GM12878 (cell line): ENCODE results near the gene USP12. TPM values are rescaled to one million over a fixed set of nuclear protein-coding genes. Genes with fewer than 3 reads are reported as not detected.

Experiments used
- ATAC-seq: fragments of 200-7000 bp; cut with Tn5 transposase; 3 replicates; pipeline ENCODE4 v1.9.1; 2020; ENCODE audit warnings: mild to moderate bottlenecking, moderate library complexity
- BruUV-seq: library from RNA; stranded (reverse); fragments of 400-500 nt; replicated peaks from 2 replicates; lab custom pipeline; 2021; lab: Mats Ljungman, UMichigan
- CTCF ChIA-PET: fragments of 300-600 bp; sonication (Branson Sonifier 250); formaldehyde crosslinking; extraction: SDS; loops from one replicate; lab custom pipeline; 2021; ENCODE audit warnings: inconsistent platforms; lab: Yijun Ruan, JAX
- POLR2A ChIA-PET: fragments of 350-600 bp; formaldehyde crosslinking; extraction: SDS; loops from one replicate; lab custom pipeline; 2021; ENCODE audit warnings: inconsistent platforms; lab: Charles Lee
- RAD21 ChIA-PET: fragments of 300-600 bp; sonication (Branson Sonifier 250); formaldehyde crosslinking; loops from one replicate; lab custom pipeline; 2023; ENCODE audit warnings: antibody characterized with exemption; ENCODE audit not compliant: unreplicated experiment; lab: Charles Lee
- SMC1A ChIA-PET: fragments of 300-600 bp; sonication (Branson Sonifier 250); formaldehyde crosslinking; loops from one replicate; lab custom pipeline; 2023; ENCODE audit not compliant: unreplicated experiment, uncharacterized antibody; lab: Charles Lee
- DNase-seq: peaks from one replicate; pipeline ENCODE4 v3.0.0-alpha.2; 2011; ENCODE audit warnings: low read depth, low spot score
- FAIRE-seq: peaks from 3 replicates; lab custom pipeline; 2011; peaks lifted over from hg19 to GRCh38; lab: Jason Lieb, UNC
- H2AFZ ChIP-seq: 2 replicates; pipeline ENCODE4 v1.6.0; 2011; ENCODE audit warnings: low read depth, low read length, control low read depth; ENCODE audit not compliant: control insufficient read depth
- H3K27ac ChIP-seq: 2 replicates; pipeline ENCODE4 v1.5.1; 2011; ENCODE audit warnings: control low read depth; ENCODE audit not compliant: control insufficient read depth, insufficient read depth
- H3K27me3 ChIP-seq, 2 experiments: replicated peaks in 1 of 2; 2 replicates each; pipeline versions ENCODE4 v1.6.0 to v1.6.1; 2011; ENCODE audit warnings: low read length in 1 of 2; ENCODE audit not compliant: control insufficient read depth in 2 of 2, insufficient read depth in 2 of 2
- H3K36me3 ChIP-seq, 2 experiments: 2 replicates each; pipeline ENCODE4 v1.5.1; 2011; ENCODE audit warnings: low read length in 1 of 2; ENCODE audit not compliant: control insufficient read depth in 2 of 2, insufficient read depth in 2 of 2
- H3K4me1 ChIP-seq: 2 replicates; pipeline ENCODE4 v1.6.1; 2011; ENCODE audit warnings: mild to moderate bottlenecking, low read length, moderate library complexity, mixed read lengths; ENCODE audit not compliant: control insufficient read depth, insufficient read depth
- H3K4me2 ChIP-seq: 2 replicates; pipeline ENCODE4 v1.6.0; 2011; ENCODE audit warnings: control low read depth; ENCODE audit not compliant: control insufficient read depth, insufficient read depth
- H3K4me3 ChIP-seq: fragments of 200-600 bp; sonication (generic); 2 replicates; pipeline ENCODE4 v1.5.1; 2016
- H3K79me2 ChIP-seq: 2 replicates; pipeline ENCODE4 v1.6.0; 2011; ENCODE audit warnings: low read length; ENCODE audit not compliant: control insufficient read depth, insufficient read depth
- H3K9ac ChIP-seq: 2 replicates; pipeline ENCODE4 v1.8.0; 2011; ENCODE audit warnings: low read length, control low read depth, mixed read lengths; ENCODE audit not compliant: control insufficient read depth, insufficient read depth
- H3K9me3 ChIP-seq: replicated peaks from 3 replicates; pipeline ENCODE4 v1.5.1; 2011; ENCODE audit warnings: mild to moderate bottlenecking, low read length; ENCODE audit not compliant: control insufficient read depth, insufficient read depth
- H4K20me1 ChIP-seq: 2 replicates; pipeline ENCODE4 v1.6.0; 2011; ENCODE audit not compliant: control insufficient read depth, insufficient read depth
- CHD2 ChIP-seq: IDR thresholded peaks from 2 replicates; pipeline ENCODE4 v1.6.1; 2011; ENCODE audit warnings: low read depth, low read length, improper control_type of control experiment, borderline replicate concordance
- HDGF ChIP-seq: fragments of 450-650 bp; IDR thresholded peaks from 2 replicates; pipeline ENCODE4 v1.6.1; 2016; ENCODE audit warnings: antibody characterized with exemption
- MLLT1 ChIP-seq: fragments of 450-650 bp; IDR thresholded peaks from 2 replicates; pipeline ENCODE4 v1.6.1; 2016; ENCODE audit warnings: mild to moderate bottlenecking
- NKRF ChIP-seq: fragments of 450-650 bp; conservative IDR thresholded peaks from 2 replicates; pipeline ENCODE4 v1.6.1; 2017; ENCODE audit warnings: mild to moderate bottlenecking, moderate library complexity
- POU2F2 ChIP-seq: IDR thresholded peaks from 3 replicates; pipeline ENCODE4 v1.6.1; 2011; ENCODE audit warnings: low read depth, mild to moderate bottlenecking, low read length, borderline replicate concordance
- SREBF2 ChIP-seq: IDR thresholded peaks from 2 replicates; pipeline ENCODE4 v1.6.1; 2012; ENCODE audit warnings: mild to moderate bottlenecking, low read length
- SRF ChIP-seq, 2 experiments: IDR thresholded peaks; 2 replicates each; pipeline ENCODE4 v1.6.1; 2011; ENCODE audit warnings: low read depth in 2 of 2, low read length in 2 of 2, mild to moderate bottlenecking in 1 of 2, moderate library complexity in 1 of 2
- WGBS: methylation state at CpG from one replicate; pipeline ENCODE4 v1.1.6; 2016; ENCODE audit warnings: low lambda C conversion rate; ENCODE audit not compliant: insufficient replicate concordance, insufficient coverage; ENCODE audit errors: missing lambda C conversion rate; 5-methylcytosine and 5-hydroxymethylcytosine counted together
- in situ Hi-C: fragments of 300-500 bp; cut with MboI; formaldehyde crosslinking; loops from 9 replicates; pipeline ENCODE4 v1.14.3; 2018; ENCODE audit warnings: mixed read lengths
- intact Hi-C: fragments of 100-400 bp; cut with micrococcal nuclease; formaldehyde crosslinking; loops from one replicate; pipeline ENCODE4 v1.14.2; 2022; ENCODE audit not compliant: unreplicated experiment
- polyA plus RNA-seq, 11 experiments: library from polyadenylated mRNA; depleted of rRNA in 4 of 11; unstranded in 6 of 11; stranded (reverse) in 5 of 11; fragments of >200 nt; fragmentation: Nextera tagmentation in 4 of 11; fragmentation: Illumina TruSeq in 1 of 11; extraction: Ambion mirVana in 4 of 11; extraction: Trizol in 1 of 11; gene quantifications; 1 replicate in 1 of 11; 2 replicates in 10 of 11; pipeline versions ENCODE4 v1.2.1 to v1.2.3, GENCODE V29; 2011 to 2016; ENCODE audit warnings: inconsistent platforms in 2 of 11, missing spikeins in 2 of 11, low read depth in 1 of 11
- total RNA-seq, 4 experiments: library from RNA; depleted of rRNA in 3 of 4; stranded (reverse); fragments of >200 nt in 3 of 4; fragmentation: Illumina TruSeq in 1 of 4; extraction: Trizol in 1 of 4; gene quantifications; 2 replicates each; pipeline versions ENCODE4 v1.2.1 to v1.2.3, GENCODE V29; 2013 to 2021

Gene USP12
- total and polyA plus RNA-seq, 10 of the 15 experiments (the other 5 are each of a cell fraction or from before 2014, with no cell fraction given): 3.5 to 32.2 (median 24.6) TPM

GRCh38 chr13:27139565-27139964 lies 32.0 kb downstream of the USP12 start:
- POLR2A ChIA-PET: no interaction called here
- CTCF ChIA-PET: no interaction called here
- Histone ChIP-seq H3K4me1 (peaks cover 8% of the 10 kb centered on the region), H3K27ac (no peak overlapping the region), H3K4me3 (no peak overlapping the region), H3K27me3 (no peaks in the 10 kb centered on the region), H3K4me2 (no peak overlapping the region), H3K36me3 (0 out of 4 replicates have a peak, but pooled peaks cover 0 to 2% of the 10 kb centered on the region in 2 experiments), H4K20me1 (peaks cover 2% of the 10 kb centered on the region; the same call in 1 of the 2 replicates), H3K9me3 (no peaks in the 10 kb centered on the region; the same call in 1 of the 3 replicates), H3K9ac (no peak overlapping the region), H2AFZ (no peak overlapping the region), H3K79me2 (peaks cover 85% of the 10 kb centered on the region)
- intact Hi-C loops (no loop called here), in situ Hi-C loops (no loop called here)
- RAD21 ChIA-PET: no interaction called here
- no peak for TF ChIP-seq POU2F2
- TF ChIP-seq HDGF: no peak
- no peak for TF ChIP-seq MLLT1
- no peak for TF ChIP-seq SREBF2
- no peak for TF ChIP-seq NKRF
- no peak for TF ChIP-seq CHD2
- no peak for TF ChIP-seq SRF (IDR thresholded peaks at IDR 0.05; ENCODE audit: low read depth in 2 of 2, low read length in 2 of 2)
- SMC1A ChIA-PET: interaction anchor here (1.5 to 2.6 kb wide), 4 partner anchors 7 to 31 kb away, joined by 3 to 14 read pairs (median 4); no protein-coding TSS in a partner anchor
- 100% methylated on average over 2 of the region's 2 CpGs for WGBS
- FAIRE-seq: no peak
- no TSS peak for BruUV-seq
- no peak for DNase-seq
- ATAC-seq: no peak
